ENCODE data around the gene DDR2.
A peak's percentile ranks its signal among the peaks of the same experiment; 100 is the strongest.
"Not testable (repeated sequence)": the region's sequence is repeated elsewhere in the genome, so short reads cannot be mapped to it uniquely, and the experiment has no call there.

DDR2 gene

DNA sequence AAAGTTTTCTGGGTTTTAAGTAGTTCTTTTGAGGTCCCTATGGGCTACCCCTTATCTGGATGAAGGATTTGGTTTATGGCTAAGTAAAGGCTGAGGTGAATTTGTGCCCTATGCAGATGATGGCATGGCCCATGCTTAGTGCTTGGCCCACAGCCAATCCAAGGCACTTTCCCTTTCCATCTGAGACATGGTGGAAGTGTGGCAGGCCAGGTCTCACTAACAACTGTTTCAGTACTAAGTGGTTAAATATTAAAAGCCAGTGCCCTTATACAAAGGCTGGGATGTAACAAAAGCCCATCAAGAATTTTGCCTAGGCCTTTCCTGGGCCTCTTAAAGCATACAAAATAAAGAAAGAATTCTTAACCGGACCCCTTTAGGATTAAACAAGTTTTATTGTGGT, 156.5 kb downstream of the DDR2 start:
- DNase-seq: not testable (repeated sequence)

DNA sequence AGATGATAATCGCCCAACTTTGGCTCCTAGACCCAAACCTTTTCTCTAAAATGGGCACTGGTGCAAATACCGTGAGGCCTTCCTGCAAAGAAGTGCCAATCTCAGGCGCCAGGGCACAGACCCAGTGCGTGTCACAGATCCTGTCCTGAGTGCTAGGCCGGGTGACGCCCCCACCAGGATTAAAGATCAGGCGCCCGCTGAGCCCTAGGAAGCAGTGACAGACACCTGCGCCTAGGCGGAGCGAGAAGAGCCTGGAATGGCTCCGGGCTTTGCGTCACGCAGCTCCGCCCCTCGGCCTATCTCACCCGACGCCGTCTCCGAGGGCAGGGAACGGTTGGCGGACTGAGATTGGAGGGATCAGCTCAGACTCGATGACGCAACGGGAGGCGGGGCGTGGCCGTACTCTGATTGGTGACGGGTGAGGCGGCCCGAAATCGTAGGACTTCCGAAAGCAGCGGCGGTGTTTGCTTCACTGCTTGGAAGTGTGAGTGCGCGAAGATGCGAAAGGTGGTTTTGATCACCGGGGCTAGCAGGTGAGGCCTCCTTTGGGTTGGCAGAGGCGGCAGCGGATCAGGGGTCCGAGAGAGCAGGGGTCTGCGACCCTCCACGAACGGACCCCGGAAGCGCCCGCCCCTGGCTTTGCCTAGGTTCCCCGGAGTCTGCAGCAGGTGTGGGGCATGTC, 158.2 kb downstream of the DDR2 start, which contains the start of gene HSD17B7:
Gene HSD17B7 (plus strand): TSS at position 400 of the 682 bp plus-strand sequence. CDS start 99 bp downstream, at position 499.
- DNase-seq: peak; percentile 63 to 80 (median 72)

DNA sequence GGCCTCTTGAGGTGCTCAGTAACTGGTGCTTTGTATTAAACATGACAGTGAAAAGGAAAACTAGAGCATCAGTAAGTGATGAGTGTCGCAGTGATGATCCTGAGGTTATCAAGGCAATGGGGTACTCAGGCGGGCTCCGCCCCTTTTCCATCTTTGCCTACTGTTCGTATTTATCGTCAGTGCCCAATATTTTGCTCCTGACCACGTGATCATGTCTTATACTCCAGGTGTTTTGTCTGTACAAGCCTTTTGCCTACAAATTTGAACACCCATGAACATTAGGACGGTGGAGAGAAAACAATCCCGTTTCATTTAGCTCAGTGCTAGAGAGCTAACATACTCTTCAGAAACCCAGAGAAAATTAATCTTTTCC, 158.7 kb downstream of the DDR2 start:
- not testable (repeated sequence) for DNase-seq

DNA sequence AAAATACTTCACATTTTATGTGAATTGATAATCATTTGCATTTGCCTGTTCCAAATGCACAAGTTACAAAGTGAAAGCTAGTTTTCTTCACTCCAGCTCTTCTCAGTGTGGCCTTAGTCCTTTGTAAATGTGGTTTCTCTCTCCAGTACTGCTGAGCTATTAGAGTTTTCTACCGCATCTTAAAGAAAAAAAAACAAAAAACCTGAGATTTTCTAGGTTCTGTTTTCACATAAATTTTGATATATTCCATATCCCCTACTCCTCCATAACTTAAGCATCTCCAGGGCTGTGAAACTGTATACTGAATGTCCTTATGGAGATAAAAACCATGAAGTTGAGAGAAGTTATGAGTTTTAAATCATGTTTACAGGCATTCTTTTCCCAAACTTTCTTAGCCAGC, 162.0 kb downstream of the DDR2 start:
- not testable (repeated sequence) for DNase-seq

DNA sequence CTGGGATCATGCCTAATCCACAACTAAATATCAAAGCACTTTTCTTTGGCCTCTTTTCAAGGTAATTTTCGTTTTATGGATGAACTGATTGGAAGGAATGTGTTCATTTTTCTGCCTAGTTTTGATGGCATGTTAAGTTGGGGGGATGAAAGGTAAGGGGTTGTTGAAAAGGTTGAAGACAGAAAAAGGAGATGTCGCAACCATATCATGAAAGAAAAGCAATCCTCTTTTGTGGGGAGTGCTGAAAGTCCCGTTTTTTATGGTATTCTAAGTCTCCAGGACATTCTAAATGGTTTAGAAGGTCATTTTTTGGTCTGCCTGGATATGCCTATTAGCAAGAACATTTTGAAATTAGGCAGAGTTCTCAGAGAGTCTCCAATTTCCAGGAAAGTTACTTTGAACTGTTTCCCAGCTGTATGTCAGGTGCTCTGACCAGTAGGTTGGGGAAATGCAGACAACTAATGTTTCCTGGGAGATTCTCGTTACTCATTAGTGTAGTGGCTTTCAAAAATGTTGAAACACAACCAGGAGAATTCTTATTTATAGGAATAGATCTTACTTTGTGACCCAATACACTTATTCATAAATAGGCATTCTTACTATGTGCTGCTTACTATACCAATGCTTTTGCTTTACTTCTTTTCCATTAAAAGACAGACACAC, 164.5 kb downstream of the DDR2 start:
- DNase-seq: not testable (repeated sequence)

DNA sequence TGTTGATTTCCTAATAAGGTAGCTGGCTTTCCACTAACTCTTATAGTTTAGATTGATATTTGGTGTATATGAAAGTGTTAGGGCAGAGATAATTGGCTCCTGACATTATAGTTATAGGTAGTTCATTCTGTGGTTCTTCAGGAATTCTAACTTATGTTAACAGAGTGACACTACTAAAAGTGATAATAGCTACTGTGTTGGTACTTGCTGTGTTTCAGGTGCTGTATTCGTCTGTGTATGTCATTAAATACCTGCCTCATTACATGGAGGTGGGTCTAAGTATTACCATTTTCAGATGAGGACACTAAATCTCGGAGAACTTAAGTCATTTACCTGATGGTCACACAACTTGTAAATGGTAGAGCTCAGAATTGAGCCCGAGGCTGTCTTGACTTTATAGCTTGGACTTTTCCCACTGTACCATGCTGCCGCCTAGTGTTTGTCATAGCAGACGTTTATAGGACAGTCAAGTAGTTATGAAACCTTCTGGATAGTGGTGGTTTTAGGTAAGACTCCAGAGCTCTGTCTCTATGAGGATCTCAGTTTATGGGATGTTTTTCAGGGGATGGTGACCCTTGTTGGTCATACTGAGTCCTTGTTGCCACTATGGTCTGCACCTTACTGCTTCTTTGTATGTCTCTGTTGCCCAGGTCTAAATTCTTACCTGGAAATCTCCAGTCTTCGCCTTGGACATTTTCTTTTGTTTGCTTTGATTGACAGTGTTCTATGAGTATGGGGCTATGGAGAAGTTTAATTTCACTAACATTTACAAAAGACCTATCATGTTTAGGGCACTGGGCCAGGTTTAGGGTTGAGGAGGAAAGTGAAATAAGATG, 167.9 kb downstream of the DDR2 start:
- not testable (repeated sequence) for DNase-seq

DNA sequence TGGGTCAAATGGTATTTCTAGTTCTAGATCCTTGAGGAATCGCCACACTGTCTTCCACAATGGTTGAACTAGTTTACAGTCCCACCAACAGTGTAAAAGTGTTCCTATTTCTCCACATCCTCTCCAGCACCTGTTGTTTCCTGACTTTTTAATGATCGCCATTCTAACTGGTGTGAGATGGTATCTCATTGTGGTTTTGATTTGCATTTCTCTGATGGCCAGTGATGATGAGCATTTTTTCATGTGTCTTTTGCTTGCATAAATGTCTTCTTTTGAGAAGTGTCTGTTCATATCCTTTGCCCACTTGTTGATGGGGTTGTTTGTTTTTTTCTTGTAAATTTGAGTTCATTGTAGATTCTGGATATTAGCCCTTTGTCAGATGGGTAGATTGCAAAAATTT, 175.2 kb downstream of the DDR2 start:
- DNase-seq: not testable (repeated sequence)

DNA sequence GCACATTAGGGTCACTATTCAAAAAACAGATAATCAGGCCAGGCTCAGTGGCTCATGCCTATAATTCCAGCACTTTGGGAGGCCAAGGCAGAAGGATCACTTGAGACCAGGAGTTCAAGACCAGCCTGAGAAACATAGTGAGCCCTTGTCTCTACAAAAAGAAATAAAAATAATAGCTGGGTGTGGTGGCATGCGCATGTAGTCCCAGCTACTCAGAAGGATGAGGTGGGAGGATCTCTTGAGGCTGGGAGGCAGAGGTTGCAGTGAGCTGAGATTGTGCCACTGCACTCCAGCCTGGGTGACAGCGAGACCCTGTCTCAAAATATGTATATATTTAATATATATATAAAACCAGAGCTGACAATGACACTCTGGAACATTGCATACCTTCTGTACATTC, 180.1 kb downstream of the DDR2 start:
- DNase-seq: not testable (repeated sequence)

DNA sequence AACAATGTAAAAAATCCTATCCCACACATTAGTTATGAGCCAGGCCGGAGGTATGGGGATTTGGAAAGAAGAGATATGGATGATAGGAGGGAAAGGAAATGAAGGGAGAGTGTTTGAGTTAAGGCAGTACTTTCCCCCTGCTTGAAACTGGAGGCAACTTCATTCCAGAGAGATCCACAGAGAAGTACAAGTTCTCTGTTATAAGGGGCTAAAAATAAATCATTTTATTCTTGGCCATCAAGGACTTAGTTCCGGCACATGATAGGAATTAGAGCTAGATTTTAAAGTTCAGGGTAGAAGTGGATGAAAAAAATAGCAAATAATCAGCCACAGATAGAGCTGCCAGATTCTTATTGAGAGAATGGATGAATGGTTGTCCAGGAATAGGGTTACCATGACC, 185.9 kb downstream of the DDR2 start:
- DNase-seq: not testable (repeated sequence)

DNA sequence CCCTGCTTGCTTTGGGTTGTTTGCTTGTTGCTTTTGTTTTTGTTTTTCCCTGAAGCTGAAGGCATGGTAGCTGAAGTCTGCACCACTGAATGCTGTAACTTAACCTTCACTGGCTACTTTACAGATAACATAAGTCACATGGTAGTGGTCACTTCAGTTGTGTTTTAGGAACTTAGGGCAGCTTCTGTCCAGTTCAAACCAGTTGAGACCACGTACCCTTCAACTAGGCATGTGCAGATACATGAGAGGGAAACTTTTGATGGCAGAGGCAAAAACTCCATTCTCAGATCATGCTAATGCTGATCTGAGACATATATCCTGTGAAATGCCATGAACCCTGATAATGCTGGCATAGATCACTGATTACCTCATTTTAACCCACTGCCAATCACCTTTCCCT, 186.4 kb downstream of the DDR2 start:
- DNase-seq: not testable (repeated sequence)

DNA sequence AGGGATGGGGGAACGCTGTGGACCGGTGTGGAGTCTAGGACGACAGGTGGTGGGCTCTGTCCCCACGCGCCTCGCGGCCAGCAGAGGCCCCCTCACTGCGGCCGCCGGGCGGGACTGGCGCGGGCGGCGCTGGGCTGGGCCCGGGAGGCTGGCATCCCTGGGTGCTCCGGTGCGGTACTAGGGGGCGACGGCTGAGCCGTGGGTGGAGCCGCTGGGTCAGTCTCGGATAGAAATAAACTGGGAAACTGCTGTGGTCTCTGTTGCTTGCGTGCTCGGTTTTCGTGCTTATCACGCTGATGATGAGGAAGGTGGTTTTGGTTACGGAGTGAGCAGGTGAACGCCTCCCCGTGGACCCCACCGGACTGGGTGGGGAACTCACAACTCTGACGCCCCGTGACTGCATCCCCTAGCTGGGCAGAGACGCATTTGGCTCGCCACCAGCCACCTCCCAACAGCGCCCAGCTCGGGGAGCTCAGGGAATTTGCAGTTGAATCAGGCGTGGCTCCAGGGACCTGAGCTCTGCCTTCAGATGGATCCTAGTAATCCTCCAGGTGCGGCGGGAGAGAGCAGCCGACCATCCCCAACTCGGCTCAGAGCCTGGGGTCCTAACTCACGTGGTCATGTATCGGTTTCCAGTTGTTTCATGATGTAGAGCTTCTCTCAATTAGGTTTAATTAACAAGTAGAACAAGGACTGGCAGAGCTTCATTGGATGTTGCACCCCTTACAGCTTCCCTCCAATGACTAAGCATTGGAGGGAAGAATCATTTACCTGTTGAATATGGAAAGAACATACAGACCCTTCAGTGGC, 190.3 kb downstream of the DDR2 start:
- no peak for DNase-seq

DNA sequence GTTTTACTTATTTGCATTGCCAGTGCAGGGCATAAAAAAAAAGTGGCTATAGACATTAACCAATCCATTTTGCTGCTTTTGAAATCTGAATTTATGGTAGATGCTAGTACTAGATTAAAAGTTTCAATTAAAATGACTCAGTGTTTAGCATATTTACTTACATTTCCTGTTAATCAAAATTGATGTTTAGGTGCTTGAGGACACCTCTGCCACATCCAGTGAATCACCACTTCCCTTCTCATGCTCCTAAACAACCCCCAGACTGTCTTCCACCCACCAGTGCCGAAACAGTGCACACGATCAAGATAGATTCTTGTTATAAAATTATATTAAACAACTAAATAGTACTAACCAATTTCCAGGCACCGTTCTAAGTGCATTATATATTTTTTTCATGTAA, 191.0 kb downstream of the DDR2 start:
- DNase-seq: peak in 1 of 5 donors; percentile 28

DNA sequence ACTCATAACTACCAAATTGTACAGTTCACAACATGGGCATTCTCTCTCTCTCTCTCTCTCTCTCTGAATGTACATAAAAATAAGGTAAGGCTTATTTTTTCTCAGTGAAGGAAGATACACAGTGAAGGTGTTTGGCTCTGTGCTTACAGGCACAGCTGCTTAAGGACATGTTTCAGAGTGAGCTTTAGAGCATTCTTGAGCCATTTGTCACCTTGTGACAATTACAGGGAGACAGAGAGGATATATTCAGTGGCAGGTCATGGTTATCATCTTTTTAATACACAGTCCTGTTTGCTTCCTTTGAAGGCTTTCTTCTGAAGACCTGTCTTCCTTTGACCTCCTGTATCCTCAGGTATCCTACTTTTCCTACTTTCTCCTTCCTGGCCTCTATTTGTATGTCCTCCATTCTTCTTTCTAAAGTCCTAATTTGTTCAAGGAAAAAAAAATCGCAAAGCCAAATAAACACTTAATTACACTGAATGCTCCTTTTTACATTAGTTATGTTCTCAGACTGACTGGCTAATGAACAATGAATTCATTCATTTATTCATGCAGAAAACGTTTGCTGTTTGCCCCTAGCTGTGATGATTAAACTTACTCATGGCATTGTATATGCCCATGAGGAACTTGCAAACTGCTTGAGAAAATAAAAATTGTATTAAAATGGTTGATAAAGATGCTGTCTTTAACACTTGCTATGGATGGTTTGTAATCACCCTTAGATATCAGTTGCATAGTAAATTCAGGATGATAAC, 191.7 kb downstream of the DDR2 start:
- no peak for DNase-seq

DNA sequence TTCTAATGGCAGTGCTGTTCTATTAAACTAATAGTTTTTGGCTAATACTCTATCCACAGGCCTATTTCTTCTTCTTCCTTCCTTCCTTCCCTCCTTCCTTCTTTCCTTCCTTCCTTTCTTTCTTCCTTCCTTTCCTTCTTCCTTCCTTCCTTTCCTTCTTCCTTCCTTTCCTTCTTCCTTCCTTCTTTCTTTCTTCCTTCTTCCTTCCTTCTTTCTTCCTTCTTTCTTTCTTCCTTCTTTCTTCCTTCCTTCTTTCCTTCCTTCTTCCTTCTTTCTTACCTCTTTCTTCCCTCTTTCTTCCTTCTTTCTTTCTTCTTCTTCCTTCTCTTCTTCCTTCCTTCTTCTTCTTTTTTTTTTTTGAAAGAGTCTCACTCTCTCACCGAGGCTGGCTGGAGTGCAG, 197.0 kb downstream of the DDR2 start:
- DNase-seq: no peak

DNA sequence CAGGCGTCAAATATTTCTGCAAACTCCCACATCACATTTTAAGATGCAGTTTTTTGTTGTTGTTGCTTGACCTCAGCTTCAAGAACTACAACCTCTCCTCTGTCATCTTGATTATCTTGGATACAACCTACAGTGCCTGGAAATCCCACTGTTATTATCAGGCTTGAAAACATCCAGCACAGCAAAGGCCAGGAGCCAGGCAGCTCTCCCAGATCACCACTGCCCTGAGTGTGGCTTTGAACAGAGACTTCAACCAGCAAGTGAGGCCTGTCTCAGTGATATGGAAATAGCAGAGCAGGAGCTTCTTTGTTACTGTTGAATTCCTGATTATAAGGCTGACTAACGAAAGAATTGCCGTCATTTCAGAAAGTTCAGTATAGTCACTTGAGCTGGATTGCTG, 200.2 kb downstream of the DDR2 start:
- no peak for DNase-seq

DNA sequence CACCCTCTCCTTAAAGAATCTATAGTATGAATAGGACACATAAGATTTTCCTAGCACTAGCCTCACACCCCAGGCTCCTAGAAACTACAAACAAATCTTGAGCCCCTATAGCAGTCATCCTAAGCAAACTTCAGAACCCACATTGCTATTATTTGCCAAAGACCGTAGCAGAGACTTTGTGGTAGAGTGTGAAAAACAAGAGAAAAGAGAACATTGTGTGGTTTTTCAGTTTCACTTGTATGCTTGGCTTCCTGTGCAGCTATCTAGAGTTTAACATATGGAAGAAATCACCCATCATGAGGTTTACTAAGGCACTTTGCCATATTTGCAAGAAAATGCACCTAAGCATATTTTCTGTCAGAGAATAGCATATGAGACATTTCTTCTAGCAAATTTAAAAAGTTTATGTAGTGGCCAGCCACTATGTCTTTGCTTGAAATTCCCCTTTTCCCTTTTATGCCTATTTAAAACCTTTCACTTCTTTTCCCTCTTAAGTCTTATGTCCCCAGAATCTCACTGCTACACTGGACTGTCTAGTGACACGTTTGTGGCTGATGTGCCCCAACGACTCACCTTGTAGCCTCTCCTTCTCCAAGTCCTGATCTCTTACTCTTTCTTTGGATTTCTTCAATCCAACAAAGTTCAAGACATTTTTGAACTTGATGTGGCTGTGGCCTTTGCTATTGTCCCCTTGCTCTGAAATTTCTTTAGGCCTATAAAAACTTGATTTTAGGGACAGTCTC, 203.1 kb downstream of the DDR2 start:
- DNase-seq: peak in 1 of 5 donors; percentile 70

Measured in T-helper 1 cell (primary cell).